ENCODE measurements around the gene HLA-B.
"Not testable (repeated sequence)": the region's sequence is repeated elsewhere in the genome, so short reads cannot be mapped to it uniquely, and the experiment has no call there.

HLA-B gene

DNA sequence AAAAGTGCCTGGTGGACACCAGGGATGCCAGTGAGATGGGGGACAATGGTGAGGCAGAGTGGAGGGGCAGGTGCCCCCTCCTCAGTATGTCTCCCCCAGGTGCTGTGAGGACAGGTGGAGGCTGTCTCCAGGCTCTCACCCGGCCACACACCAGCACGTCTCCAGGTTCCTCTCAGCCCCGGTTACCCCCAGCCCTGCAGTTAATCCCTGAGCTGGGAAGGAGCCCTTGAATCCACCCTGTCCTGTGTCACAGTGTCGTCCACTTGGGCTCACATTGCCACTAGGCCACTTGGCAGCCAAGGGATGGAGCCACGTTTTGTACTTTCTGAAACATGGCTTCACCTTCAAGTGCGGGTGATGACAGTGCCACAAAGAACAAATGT is 21.7 kb upstream of the HLA-B start:
- Histone ChIP-seq H3K9me3 (ENCODE audit: control insufficient read depth, low read depth, low read length) (no peaks in the 10 kb centered on the region), H3K27ac (ENCODE audit: low read length) (no peak overlapping the region), H3K4me3 (ENCODE audit: low read length) (no peak overlapping the region), H3K4me1 (ENCODE audit: control insufficient read depth, low read depth, low read length) (no peaks in the 10 kb centered on the region), H3K27me3 (ENCODE audit: control insufficient read depth, insufficient read depth, low read length) (no peaks in the 10 kb centered on the region), H3K9ac (ENCODE audit: low read length) (no peak overlapping the region), H3K36me3 (ENCODE audit: control insufficient read depth, low read depth, low read length) (no peaks in the 10 kb centered on the region)

DNA sequence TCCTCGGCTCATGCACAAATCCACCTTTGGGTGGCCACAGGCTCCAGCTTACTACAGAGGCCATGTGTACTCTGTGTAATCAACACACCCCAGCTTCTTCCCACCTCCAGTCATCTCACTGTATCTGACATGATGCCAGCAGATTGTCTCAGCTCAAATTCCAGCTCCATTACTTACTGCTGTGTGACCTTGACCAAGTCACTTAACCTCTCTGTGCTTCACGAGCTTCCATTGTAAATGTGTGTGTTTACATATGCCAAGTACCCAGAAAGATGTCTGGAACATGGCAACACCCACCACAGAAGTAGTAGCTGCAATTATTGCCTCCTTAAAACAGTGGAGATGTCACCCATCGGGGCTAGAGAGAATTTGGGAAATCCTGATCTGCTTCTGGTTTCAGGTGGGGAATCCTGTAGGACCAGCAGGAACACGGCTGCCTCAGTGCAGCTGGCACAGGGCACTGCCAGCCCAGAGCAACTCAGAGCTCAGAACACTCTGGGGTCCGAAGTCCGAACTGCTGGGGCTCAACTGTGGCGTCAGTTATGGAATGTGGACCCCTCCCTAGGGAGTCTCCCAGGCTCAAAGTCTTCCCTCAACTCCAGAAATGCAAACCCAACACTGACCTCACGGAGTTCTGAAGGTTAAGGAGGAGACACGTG is 21.2 kb upstream of the HLA-B start:
- no peaks in the 10 kb centered on the region for H3K9me3 ChIP-seq (ENCODE audit: control insufficient read depth, low read depth, low read length)
- H3K9ac ChIP-seq (ENCODE audit: low read length), result no peak overlapping the region
- no peaks in the 10 kb centered on the region for H3K36me3 ChIP-seq (ENCODE audit: control insufficient read depth, low read depth, low read length)
- H3K4me1 ChIP-seq (ENCODE audit: control insufficient read depth, low read depth, low read length), result no peaks in the 10 kb centered on the region
- no peak overlapping the region for H3K4me3 ChIP-seq (ENCODE audit: low read length)
- H3K27ac ChIP-seq (ENCODE audit: low read length), result no peak overlapping the region
- no peaks in the 10 kb centered on the region for H3K27me3 ChIP-seq (ENCODE audit: control insufficient read depth, insufficient read depth, low read length)

GRCh38 chr6:31377029-31377428 is 20.1 kb upstream of the HLA-B start:
- H3K4me3 ChIP-seq (ENCODE audit: low read length), result no peak overlapping the region
- H3K4me1 ChIP-seq (ENCODE audit: control insufficient read depth, low read depth, low read length), result no peaks in the 10 kb centered on the region
- H3K36me3 ChIP-seq (ENCODE audit: control insufficient read depth, low read depth, low read length), result no peaks in the 10 kb centered on the region
- H3K27me3 ChIP-seq (ENCODE audit: control insufficient read depth, insufficient read depth, low read length), result no peaks in the 10 kb centered on the region
- H3K9me3 ChIP-seq (ENCODE audit: control insufficient read depth, low read depth, low read length), result no peaks in the 10 kb centered on the region
- no peak overlapping the region for H3K9ac ChIP-seq (ENCODE audit: low read length)
- H3K27ac ChIP-seq (ENCODE audit: low read length), result no peak overlapping the region

GRCh38 chr6:31375699-31376098 is 18.7 kb upstream of the HLA-B start:
- no peak overlapping the region for H3K4me3 ChIP-seq (ENCODE audit: low read length)

DNA sequence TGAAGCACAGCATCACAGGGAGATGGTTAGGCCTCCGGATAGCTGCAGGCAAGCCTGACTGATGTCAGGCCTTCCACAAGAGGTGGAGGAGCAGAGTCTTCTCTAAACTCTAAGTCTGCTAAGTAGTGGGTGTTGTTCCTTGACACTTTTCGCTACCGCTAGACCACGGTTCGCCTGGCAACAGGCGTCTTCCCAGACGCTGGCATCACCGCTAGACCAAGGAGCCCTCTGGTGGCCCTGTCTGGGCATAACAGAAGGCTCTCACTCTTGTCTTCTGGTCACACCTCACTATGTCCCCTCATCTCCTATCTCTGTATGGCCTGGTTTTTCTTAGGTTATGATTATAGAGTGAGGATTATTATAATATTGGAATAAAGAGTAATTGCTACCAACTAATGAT is 17.1 kb upstream of the HLA-B start:
- H3K4me1 ChIP-seq (ENCODE audit: control insufficient read depth, low read depth, low read length); H3K36me3 ChIP-seq (ENCODE audit: control insufficient read depth, low read depth, low read length); H3K27me3 ChIP-seq (ENCODE audit: control insufficient read depth, insufficient read depth, low read length); H3K27ac ChIP-seq (ENCODE audit: low read length); H3K9me3 ChIP-seq (ENCODE audit: control insufficient read depth, low read depth, low read length); H3K4me3 ChIP-seq (ENCODE audit: low read length); H3K9ac ChIP-seq (ENCODE audit: low read length): not testable (repeated sequence)

More at GRCh38 chr6:31375699-31376098, 18.7 kb upstream of the HLA-B start:
- Histone ChIP-seq H3K27me3 (ENCODE audit: control insufficient read depth, insufficient read depth, low read length) (no peaks in the 10 kb centered on the region), H3K9me3 (ENCODE audit: control insufficient read depth, low read depth, low read length) (no peaks in the 10 kb centered on the region), H3K9ac (ENCODE audit: low read length) (no peak overlapping the region), H3K27ac (ENCODE audit: low read length) (no peak overlapping the region), H3K36me3 (ENCODE audit: control insufficient read depth, low read depth, low read length) (no peaks in the 10 kb centered on the region), H3K4me1 (ENCODE audit: control insufficient read depth, low read depth, low read length) (no peaks in the 10 kb centered on the region)

GRCh38 chr6:31368461-31368860 is 11.5 kb upstream of the HLA-B start:
- H3K36me3 ChIP-seq (ENCODE audit: control insufficient read depth, low read depth, low read length), result no peaks in the 10 kb centered on the region

GRCh38 chr6:31366693-31367470 is 9.9 kb upstream of the HLA-B start:
- Histone ChIP-seq H3K9me3 (ENCODE audit: control insufficient read depth, low read depth, low read length) (no peaks in the 10 kb centered on the region), H3K27me3 (ENCODE audit: control insufficient read depth, insufficient read depth, low read length) (peaks cover 33% of the 10 kb centered on the region), H3K27ac (ENCODE audit: low read length) (no peak overlapping the region), H3K4me3 (ENCODE audit: low read length) (peak overlapping the region; percentile 39), H3K4me1 (ENCODE audit: control insufficient read depth, low read depth, low read length) (no peaks in the 10 kb centered on the region), H3K36me3 (ENCODE audit: control insufficient read depth, low read depth, low read length) (no peaks in the 10 kb centered on the region), H3K9ac (ENCODE audit: low read length) (no peak overlapping the region)

More at GRCh38 chr6:31368461-31368860, 11.5 kb upstream of the HLA-B start:
- peaks cover 27% of the 10 kb centered on the region for H3K27me3 ChIP-seq (ENCODE audit: control insufficient read depth, insufficient read depth, low read length)
- no peaks in the 10 kb centered on the region for H3K4me1 ChIP-seq (ENCODE audit: control insufficient read depth, low read depth, low read length)
- H3K4me3 ChIP-seq (ENCODE audit: low read length), result no peak overlapping the region
- H3K9ac ChIP-seq (ENCODE audit: low read length), result no peak overlapping the region
- H3K27ac ChIP-seq (ENCODE audit: low read length), result no peak overlapping the region
- no peaks in the 10 kb centered on the region for H3K9me3 ChIP-seq (ENCODE audit: control insufficient read depth, low read depth, low read length)

- Histone ChIP-seq H3K9ac (ENCODE audit: low read length) (no peak overlapping the region), H3K4me1 (ENCODE audit: control insufficient read depth, low read depth, low read length) (no peaks in the 10 kb centered on the region), H3K9me3 (ENCODE audit: control insufficient read depth, low read depth, low read length) (no peaks in the 10 kb centered on the region), H3K36me3 (ENCODE audit: control insufficient read depth, low read depth, low read length) (no peaks in the 10 kb centered on the region), H3K27ac (ENCODE audit: low read length) (no peak overlapping the region), H3K27me3 (ENCODE audit: control insufficient read depth, insufficient read depth, low read length) (peaks cover 33% of the 10 kb centered on the region), H3K4me3 (ENCODE audit: low read length) (no peak overlapping the region)
Observed at GRCh38 chr6:31365864-31366263, 8.9 kb upstream of the HLA-B start.

GRCh38 chr6:31363811-31364210 is 6.8 kb upstream of the HLA-B start:
- H3K4me3 ChIP-seq (ENCODE audit: low read length), result no peak overlapping the region
- H3K9me3 ChIP-seq (ENCODE audit: control insufficient read depth, low read depth, low read length), result no peaks in the 10 kb centered on the region
- H3K27ac ChIP-seq (ENCODE audit: low read length), result no peak overlapping the region
- no peaks in the 10 kb centered on the region for H3K4me1 ChIP-seq (ENCODE audit: control insufficient read depth, low read depth, low read length)
- H3K36me3 ChIP-seq (ENCODE audit: control insufficient read depth, low read depth, low read length), result no peaks in the 10 kb centered on the region
- H3K9ac ChIP-seq (ENCODE audit: low read length), result no peak overlapping the region
- H3K27me3 ChIP-seq (ENCODE audit: control insufficient read depth, insufficient read depth, low read length), result peaks cover 44% of the 10 kb centered on the region

DNA sequence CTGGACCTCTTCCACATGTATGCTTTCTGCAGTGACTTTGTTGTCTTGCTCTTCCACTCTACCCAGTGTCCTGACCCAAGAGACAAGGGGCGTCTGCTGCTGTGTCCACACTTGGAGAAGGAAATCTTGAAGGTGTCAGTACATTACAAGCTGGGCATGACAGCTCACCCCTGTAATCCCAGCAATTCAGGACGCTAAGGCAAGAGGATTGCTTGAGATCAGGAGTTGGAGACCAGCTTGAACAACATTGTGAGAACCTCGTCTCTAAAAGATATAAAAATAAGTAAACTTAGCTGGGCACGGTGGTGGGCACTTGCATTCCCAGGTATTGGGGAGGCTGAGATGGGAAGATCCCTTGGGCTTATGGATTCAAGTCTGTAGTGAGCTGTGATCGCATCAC is 5.8 kb upstream of the HLA-B start:
- Histone ChIP-seq H3K36me3 (ENCODE audit: control insufficient read depth, low read depth, low read length) (no peaks in the 10 kb centered on the region), H3K9ac (ENCODE audit: low read length) (no peak overlapping the region), H3K4me1 (ENCODE audit: control insufficient read depth, low read depth, low read length) (no peaks in the 10 kb centered on the region), H3K9me3 (ENCODE audit: control insufficient read depth, low read depth, low read length) (no peaks in the 10 kb centered on the region), H3K4me3 (ENCODE audit: low read length) (no peak overlapping the region), H3K27ac (ENCODE audit: low read length) (no peak overlapping the region), H3K27me3 (ENCODE audit: control insufficient read depth, insufficient read depth, low read length) (peaks cover 51% of the 10 kb centered on the region)

DNA sequence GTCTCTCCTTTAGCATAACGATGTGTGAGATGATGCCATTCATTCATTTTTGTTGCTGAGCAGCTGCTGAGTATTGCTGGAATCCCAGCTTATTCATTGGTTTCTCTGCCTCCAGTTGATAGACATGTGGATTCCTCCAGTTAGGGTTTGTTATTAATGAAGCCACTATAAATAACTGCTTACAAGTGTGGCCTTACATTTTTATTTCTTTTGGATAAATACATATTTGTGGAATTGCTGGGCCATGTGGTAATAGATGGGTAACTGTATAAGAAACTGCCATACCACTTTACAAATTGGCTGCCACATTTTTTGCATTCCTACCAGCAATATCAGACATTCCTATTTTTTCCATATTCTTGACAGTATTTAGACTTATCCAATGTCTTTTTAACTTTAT is 2.6 kb upstream of the HLA-B start:
- Histone ChIP-seq H3K36me3 (ENCODE audit: control insufficient read depth, low read depth, low read length) (no peaks in the 10 kb centered on the region), H3K9ac (ENCODE audit: low read length) (no peak overlapping the region), H3K4me3 (ENCODE audit: low read length) (no peak overlapping the region), H3K4me1 (ENCODE audit: control insufficient read depth, low read depth, low read length) (no peaks in the 10 kb centered on the region), H3K9me3 (ENCODE audit: control insufficient read depth, low read depth, low read length) (no peaks in the 10 kb centered on the region), H3K27me3 (ENCODE audit: control insufficient read depth, insufficient read depth, low read length) (peaks cover 56% of the 10 kb centered on the region), H3K27ac (ENCODE audit: low read length) (no peak overlapping the region)

GRCh38 chr6:31358302-31358701 is 1.3 kb upstream of the HLA-B start:
- no peak overlapping the region for H3K27ac ChIP-seq (ENCODE audit: low read length)
- no peak overlapping the region for H3K9ac ChIP-seq (ENCODE audit: low read length)
- peaks cover 4% of the 10 kb centered on the region for H3K36me3 ChIP-seq (ENCODE audit: control insufficient read depth, low read depth, low read length)
- H3K9me3 ChIP-seq (ENCODE audit: control insufficient read depth, low read depth, low read length), result no peaks in the 10 kb centered on the region
- no peak overlapping the region for H3K4me3 ChIP-seq (ENCODE audit: low read length)
- peaks cover 57% of the 10 kb centered on the region for H3K27me3 ChIP-seq (ENCODE audit: control insufficient read depth, insufficient read depth, low read length)
- H3K4me1 ChIP-seq (ENCODE audit: control insufficient read depth, low read depth, low read length), result no peaks in the 10 kb centered on the region

Measured in iPS-18a (cell line).